Endometrial microvascular endothelial cells (primary cell): ENCODE data around the gene WWP2. TPM values are rescaled to one million over a fixed set of nuclear protein-coding genes. Genes with fewer than 3 reads are reported as not detected.
"Not testable (repeated sequence)": the region's sequence is repeated elsewhere in the genome, so short reads cannot be mapped to it uniquely, and the experiment has no call there.

Experiments
- in situ Hi-C: cut with HindIII; loops from 2 replicates; pipeline ENCODE4 v1.10.0; 2017; ENCODE audit warnings: low sequenced_read_pairs, low pct_unique_long_range_greater_than_20kb; ENCODE audit errors: inconsistent ontology term
- total RNA-seq: library from RNA; depleted of rRNA; stranded (reverse); fragments of >200 nt; gene quantifications from one replicate; pipeline ENCODE4 v1.2.3, GENCODE V29; 2015; ENCODE audit errors: inconsistent ontology term

WWP2 gene
- total RNA-seq: 38.7 TPM

DNA sequence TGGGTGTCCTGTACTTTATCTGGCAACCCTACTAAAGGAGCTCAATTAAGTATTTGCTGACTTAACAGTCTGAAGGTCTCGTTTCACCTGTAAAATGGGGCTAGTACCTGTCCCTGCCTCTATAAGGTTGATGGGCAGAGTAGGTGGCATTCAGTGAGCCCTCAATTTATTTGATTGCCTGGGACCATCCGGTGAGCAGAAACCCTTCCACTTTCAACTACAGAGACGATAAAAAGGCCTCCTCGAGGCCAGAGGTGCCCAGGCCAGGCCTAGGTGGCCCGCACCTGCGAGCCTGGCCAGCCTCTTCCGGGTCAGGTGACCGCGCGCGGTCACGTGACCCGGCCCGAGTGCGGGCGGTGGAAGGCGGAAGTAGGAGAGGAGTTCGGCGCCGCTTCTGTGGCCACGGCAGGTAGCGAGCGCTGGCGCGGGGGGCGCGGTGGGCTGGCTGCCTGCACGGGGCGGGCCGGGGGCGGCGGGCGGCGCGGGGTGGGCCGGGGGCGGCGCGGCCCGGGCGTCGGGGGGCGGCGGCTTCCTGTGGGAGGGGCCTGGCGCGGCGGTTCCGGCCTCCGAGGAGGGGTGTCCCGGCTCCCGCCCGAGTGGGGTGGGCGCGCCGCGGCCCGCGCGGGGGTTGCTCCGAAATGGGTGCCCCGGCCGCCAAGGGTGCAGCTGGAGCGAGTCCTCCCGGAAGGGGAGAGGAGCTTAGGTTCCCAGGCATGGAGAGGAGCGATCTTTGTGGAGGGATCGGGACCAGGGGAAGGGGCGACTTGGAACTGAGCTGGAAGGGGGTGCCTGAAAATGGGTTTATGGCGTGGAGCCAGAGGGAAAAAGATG is at the start of gene WWP2:
Gene WWP2 (plus strand): TSS at position 350 of the 831 bp plus-strand sequence. CDS start 24,679 bp downstream, outside the sequence.
- in situ Hi-C loops: no loop called here

DNA sequence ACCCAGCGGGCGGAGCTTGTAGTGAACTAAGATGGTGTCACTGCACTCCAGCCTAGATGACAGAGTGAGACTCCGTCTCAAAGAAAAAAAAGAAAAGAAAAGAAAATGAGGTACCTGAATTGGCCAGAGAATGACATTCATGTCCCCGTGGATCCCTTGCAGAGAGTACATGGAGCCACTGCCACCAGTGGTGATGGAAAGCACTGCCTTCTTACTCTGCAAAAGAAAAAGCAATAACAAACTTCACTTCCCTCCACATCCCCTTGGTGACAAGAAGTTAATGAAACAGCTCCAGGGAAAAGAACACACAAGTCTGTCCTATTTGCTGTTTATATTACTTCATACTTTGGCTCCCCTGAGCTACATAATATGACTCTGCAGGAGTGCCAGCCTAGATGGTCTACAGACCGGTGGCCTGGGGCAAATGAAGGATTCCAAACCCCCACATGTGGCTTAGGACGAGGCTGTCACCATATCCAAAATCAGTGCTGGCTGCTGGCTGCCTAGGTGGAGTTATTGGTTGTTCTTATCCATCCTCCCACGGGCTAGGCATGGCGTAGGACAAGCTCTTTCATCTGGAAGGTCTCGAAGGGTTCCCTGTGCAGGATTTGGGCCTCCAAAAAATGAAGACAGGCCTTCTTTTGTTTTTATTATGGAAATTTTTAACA is 49.1 kb upstream of the WWP2 start:
- in situ Hi-C loops: no loop called here

DNA sequence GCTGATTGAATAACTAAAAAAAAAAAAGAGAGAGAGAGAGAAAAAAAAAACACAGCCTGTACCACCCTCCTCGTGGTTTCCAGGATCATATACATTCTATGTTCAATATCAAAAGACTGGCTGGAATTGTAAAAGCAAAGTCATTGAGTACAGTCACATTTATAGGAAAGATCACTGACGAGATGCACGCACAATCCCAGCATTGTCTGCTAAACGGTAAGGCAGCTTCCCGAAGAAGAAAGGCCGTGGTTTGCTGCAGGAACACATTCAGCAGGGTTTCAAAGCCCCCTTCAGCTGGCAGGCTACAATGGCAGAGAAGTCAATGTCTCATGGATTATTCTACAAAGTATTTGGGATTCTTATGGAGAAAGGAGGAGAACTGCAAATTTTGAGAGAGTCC is 45.1 kb upstream of the WWP2 start:
- in situ Hi-C loops: no loop called here

DNA sequence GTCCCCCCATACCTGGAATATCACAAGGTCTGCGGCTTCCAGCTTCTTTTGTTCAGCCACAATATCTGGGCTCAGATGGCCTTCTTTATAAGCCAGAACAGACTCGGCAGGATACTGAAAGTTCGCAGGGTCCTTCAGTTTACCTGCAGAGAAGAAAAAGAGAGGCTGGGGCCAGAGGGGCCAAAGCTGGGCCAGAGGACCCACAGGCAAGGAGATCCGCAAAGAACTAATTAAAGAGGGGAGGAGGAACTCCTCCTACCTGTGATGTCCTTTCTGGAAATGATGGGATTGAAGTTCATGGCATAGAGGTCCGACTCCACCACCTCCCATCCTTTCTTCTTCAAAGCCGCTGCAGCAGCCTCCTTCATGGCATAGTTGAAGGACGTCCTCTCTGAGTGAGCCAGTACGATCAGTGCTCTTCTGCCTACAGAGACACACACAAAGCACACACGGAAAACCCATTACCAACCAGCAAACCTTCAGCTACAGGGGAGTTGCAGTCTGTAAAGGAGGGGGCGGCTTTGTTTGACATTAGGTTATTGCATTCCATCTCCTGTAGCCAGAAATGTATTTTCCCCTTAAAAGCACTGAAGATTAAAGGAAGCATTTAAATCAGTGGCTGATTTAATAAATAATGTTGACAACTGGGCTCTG is 43.9 kb upstream of the WWP2 start:
- in situ Hi-C loops: no loop called here

DNA sequence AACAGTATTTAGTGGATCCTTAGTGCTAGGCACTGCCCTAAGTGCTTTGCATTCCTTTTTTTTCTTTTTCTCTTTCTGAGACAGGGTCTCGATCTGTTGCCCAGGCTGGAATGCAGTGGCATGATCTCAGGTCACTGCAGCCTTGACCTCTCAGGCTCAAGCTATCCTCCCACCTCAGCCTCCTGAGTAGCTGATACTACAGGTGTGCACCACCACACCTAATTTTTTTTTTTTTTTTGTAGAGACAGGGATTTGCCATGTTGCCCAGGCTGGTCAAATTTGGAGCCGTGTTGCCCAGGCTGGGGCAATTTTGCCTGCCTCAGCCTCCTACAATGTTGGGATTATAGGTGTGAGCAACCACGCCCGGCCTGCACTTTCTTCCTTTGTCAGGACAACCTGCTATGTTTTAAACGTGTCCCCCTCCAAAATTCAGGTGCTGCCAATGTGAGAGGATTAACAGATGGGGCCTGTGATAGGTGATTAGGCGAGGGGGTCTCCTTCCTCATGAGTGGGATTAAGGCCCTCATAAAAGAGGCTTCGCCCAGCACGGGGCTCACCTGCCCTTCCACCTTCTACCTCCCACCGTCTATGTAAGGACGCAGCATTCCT is 41.2 kb upstream of the WWP2 start:
- in situ Hi-C loops: no loop called here

DNA sequence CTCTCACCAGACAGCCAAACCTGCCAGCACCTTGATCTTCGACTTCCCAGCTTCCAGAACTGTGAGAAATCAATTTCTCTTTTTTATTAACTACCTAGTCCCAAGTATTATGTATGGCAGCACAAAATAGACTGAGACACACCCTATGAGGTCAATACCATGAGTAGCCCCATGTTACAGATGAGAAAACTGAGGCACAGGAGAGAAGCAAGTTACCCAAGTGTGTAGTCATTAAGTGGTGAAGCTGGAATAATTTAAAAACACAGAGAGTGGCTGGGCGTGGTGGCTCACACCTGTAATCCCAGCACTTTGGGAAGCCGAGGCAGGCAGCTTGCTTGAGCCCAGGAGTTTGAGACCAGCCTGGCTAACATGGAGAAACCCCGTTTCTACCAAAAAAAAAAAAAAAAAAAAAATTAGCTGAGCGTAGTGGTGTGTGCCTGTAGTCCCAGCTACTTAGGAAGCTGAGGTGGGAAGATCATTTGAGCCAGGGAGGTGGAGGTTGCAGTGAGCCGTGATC is 40.6 kb upstream of the WWP2 start:
- in situ Hi-C loops: no loop called here

DNA sequence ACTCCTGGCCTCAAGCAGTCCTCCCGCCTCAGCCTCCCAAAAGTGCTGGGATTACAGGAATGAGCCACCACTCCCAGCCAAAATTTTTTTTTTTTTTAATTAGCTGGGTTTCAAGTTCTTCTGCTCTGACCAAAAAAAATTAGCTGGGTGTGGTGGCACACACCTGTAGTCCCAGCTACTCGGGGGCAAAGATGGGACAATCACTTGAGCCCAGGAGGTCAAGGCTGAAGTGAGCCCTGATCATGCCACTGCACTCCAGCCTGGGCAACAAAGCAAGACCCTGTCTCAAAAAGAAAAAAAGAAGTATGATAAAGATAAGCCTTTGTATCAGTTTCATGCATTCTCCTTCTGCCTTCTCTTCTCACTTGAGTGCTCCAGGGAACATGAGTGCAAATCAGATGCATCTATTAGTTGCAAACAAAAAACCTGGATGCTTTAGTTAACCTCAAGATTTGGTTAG is 37.7 kb upstream of the WWP2 start:
- in situ Hi-C loops: no loop called here

DNA sequence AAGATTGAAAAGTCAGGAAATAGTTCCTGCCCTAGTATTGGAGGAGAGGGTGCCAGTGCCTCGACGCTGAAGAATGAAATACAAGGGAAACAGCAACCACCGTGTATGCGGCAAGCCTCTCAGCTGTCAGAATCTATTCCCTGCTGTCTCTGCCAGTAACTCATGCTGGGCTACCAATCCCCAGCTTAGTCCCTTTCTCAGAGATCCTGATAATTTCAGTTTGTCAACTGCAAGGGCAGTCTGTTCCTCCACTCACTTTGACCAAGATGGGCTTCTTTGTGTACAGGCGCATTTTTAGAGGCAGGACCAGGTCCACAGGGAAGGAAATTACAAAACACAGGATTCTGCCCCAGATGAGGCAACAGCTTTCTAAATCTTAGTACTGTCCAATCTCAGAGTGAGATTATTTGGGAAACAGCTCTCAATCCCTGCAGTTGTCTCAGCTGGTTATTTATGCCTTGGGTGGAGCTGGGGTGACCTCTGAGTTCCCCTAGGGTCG is 37.1 kb upstream of the WWP2 start:
- in situ Hi-C loops: no loop called here

DNA sequence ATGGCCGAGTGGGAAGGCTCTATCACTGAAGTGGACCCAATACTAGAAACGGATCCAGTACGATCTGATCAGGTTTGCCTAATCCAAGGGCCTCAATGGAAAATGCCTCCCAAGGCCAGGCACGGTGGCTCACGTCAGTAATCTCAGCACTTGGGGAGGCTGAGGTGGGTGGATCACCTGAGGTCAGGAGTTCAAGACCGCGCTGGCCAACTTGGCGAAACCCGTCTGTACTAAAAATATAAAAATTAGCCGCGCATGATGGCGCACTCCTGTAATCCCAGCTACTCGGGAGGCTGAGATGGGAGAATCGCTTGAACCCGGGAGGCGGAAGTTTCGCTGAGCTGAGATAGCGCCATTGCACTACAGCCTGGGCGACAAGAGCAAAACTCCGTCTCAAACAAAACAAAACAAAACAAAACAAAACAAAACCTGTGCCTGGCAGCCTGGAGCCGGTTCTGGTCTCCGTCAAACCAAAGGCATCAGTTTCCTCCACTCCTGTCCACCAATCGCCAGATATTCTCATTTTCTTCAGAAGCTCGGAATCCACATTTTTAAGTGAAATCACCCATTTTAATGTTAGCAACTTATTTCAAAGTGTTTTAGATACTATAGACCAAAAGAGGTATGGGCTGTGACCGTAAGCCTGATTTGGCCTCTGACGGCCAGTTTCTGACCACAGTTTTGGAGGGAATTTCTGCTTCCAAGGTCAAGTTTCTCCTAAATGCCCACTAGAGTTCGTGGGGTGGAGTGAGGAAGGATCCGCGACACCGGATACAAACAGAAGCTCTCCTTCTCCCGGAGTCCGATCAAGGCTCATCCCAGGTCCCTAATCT is 36.4 kb upstream of the WWP2 start:
- in situ Hi-C loops: no loop called here

DNA sequence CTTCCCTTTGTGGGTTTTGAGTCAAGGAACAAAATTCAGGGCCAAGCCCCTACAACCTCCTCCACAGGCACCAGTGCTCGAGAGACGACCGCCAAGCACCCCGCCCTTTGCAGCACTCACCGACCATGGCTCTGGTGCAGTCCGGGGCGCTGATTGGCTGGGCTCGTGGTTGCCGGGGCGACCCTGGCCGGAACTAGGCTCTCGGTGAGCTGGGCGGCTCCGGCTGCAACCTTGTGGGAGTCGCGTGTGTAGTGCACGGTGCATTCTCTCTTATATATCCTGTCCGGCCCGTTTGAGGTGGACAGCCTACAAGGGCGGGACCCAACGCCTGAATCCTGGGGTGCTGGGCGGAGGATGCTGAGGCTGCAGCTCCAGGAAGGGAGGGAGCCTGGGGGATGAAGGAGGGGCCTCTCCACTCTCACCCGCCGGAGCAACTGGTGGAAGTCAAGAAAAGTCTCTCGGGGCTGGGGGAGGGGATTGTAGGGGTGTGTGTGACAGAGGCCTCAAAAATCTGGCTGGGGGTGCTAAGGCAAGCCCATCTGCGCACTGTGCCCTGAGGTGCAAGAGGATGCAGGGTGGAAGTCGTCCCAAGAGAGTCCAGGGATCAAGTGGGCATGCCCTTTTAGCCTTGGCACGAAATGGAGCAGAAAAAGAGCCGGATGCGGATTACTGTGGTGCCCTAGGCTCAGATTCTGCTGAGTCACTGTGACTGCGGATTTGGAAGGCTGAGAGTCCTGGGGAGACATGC is 35.6 kb upstream of the WWP2 start, which contains the start of gene NQO1:
Gene NQO1 (minus strand): TSS at position 248 of the 748 bp plus-strand sequence. CDS start 121 bp downstream, at position 127.
- in situ Hi-C loops: no loop called here

DNA sequence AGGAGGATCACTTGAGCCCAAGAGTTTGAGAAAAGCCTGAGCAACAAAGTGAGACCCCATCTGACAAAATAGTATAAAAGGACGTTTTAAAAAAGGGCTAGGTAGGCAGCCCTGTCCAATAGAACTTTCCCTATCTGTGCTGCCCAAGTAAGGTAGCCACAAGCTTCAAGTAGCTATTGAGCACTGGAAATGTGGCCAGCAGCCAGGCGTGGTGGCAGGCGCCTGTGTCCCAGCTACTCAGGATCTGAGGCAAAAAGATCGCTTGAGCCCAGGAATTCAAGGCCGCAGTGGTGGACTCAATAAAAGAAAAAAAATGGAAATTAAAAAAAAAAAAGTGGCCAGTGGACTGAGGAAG is 34.2 kb upstream of the WWP2 start:
- in situ Hi-C loops: no loop called here

DNA sequence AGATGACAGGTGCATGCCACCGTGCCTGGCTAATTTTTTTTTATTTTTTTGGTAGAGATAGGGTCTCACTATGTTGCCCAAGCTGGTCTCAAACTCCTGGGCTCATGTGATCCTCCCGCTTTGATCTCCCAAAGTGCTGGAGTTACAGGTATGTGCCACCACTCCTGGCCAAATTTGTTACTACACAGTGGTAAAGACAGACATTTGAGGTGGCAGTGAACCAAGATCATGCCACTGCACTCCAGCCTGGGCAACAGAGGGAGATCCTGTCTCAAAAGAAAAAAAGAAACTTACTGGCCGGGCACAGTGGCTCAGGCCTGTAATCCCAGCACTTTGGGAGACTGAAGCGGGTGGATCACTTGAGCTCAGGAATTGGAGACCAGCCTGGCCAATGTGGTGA is 33.1 kb upstream of the WWP2 start:
- in situ Hi-C loops: not testable (repeated sequence)

DNA sequence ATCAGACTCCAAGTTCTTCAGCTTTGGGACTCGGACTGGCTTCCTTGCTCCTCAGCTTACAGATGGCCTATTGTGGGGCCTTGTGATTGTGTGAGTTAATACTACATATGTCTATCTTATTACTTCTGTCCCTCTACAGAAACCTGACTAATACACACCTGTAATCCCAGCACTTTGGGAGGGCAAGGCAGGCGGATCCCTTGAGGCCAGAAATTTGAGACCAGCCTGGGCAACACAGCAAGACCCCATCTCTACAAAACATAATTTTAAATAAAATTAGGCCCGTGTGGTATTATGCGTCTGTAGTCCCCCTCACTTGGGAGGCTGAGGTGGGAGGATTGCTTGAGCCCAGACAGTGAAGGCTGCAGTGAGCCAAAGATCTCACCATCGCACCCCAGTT is 30.9 kb upstream of the WWP2 start:
- in situ Hi-C loops: not testable (repeated sequence)

DNA sequence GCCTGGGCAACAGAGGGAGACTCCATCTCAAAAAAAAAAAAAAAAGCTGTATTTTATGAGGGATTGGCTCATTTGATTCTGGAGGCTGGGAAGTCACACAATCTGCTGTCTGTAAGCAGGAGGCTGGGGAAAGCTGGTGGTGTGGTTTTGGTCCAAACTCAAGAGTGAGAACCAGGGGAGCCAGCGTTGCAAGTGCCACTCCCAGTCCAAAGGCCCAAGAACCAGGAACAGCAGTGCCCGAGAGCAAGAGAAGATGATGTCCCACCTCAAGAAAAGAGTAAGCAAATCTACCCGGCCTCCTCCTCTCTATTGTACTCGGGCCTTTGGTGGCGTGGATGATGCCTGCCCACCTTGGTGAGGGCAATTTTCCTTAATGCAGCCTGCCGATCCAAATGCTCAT is 30.0 kb upstream of the WWP2 start:
- in situ Hi-C loops: no loop called here

DNA sequence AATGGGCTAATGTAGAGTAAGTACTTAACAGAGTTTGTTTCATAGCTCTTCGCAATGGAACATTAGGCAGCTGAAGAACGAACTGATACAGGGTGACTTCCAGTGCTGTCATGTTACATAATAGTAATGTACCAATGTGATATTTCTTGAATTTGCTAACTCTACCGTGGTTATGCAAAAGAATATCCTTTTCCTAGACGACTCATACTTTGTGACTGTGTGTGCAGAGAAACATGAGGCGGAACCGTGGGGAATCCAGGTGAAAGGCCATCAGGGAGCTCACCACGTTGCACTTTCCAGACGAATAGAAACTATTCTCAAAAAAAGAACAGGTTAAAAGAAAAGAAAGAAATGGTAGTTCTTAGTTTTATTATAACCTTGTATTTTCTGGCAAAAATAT is 20.6 kb upstream of the WWP2 start:
- in situ Hi-C loops: no loop called here

DNA sequence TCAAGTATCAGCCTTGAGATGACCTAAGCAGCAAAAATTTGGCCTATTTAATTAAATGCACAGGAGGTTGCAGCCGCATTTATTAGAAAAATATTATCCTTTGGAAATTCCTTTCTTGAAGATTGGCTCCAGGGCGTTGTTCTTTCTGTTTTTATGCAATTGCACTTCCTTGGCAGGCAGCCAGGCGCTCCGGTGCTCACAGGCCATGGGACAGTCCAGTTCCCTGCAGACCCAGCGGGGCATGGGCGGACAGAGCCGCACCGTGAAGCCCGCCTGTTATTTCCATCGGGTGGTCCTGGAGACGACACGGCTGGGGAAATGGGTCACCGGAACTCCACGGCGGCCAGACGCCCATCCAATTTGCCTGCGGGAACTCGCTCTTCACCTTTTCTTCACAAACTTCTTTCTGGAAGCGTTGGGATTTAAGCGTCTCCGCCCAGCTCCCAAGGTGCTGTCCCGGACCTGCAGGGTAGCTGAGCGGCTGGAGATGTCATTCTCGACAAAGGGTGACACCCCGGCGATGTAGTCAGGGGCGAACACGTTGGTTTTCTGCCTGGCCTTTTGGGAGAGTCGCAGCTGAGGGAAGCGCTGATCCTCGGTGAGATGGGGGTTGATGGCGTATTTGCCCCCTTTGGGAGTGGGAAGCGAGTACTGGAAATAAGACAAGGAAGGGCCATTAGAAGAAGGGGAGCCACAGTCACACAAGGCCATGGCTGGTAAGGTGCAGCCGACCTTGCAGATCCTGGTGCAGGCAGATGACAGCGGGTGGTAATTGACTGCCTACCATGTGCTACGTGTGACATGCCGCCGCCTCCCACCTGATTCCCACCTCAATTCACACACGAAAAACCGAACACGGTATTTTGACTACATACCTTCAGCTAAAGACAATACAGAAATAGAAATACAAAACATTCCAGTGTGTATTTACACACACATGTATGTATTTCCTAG is 19.9 kb upstream of the WWP2 start:
- in situ Hi-C loops: no loop called here
